DMS114 treated with DMSO at 0.1 percent for 48 hours (cell line): ENCODE measurements around the gene TP73.

ENCODE experiments used
- DNase-seq: peaks from one replicate; lab custom pipeline; 2025; ENCODE audit not compliant: unreplicated experiment; lab: John Stamatoyannopoulos, UW

Gene TP73

GRCh38 chr1:3776231-3776961 is 124.1 kb downstream of the TP73 start:
- no peak for DNase-seq

- DNase-seq: no peak
Measured at GRCh38 chr1:3777078-3777547, 124.8 kb downstream of the TP73 start.

- DNase-seq: no peak
Measured at GRCh38 chr1:3777647-3778589, 125.6 kb downstream of the TP73 start.

- no peak for DNase-seq
Measured at GRCh38 chr1:3778590-3779264, 126.4 kb downstream of the TP73 start.

GRCh38 chr1:3779265-3779911 is 127.1 kb downstream of the TP73 start:
- no peak for DNase-seq

GRCh38 chr1:3779912-3780416 is 127.6 kb downstream of the TP73 start:
- DNase-seq: no peak

- no peak for DNase-seq
Measured at GRCh38 chr1:3780901-3781300, 128.6 kb downstream of the TP73 start.

GRCh38 chr1:3783651-3784474 is 131.5 kb downstream of the TP73 start:
- no peak for DNase-seq

GRCh38 chr1:3785045-3785444 is 132.7 kb downstream of the TP73 start:
- no peak for DNase-seq

GRCh38 chr1:3785456-3786157 is 133.3 kb downstream of the TP73 start:
- DNase-seq: no peak
